ENCODE results near the gene VTN. TPM values are rescaled to one million over a fixed set of nuclear protein-coding genes. Genes with fewer than 3 reads are reported as not detected.
A peak's percentile ranks its signal among the peaks of the same experiment; 100 is the strongest.

Gene VTN
- total and polyA plus RNA-seq, 4 donors: 0.40 to 2.5 (median 1.6) TPM

GRCh38 chr17:28386391-28386790 lies 16.3 kb upstream of the VTN start:
- Histone ChIP-seq H3K9ac (ENCODE audit: insufficient read depth in 1 of 2, low read length in 2 of 2) (no peak overlapping the region), H3K27ac (ENCODE audit: low read depth in 1 of 2, low read length in 1 of 2) (no peak overlapping the region), H3K4me1 (ENCODE audit: control insufficient read depth in 5 of 5, insufficient read depth in 5 of 5, low read length in 5 of 5) (peaks cover 0 to 16% (median 0%) of the 10 kb centered on the region in 5 donors), H3K9me3 (ENCODE audit: control insufficient read depth in 4 of 4, insufficient read depth in 3 of 4, low read length in 3 of 4) (no peaks in the 10 kb centered on the region), H3K4me3 (no peak overlapping the region), H3K27me3 (ENCODE audit: control insufficient read depth in 3 of 3, insufficient read depth in 3 of 3, low read length in 2 of 3) (peaks cover 0 to 30% (median 3%) of the 10 kb centered on the region in 3 donors), H3K36me3 (ENCODE audit: control insufficient read depth in 4 of 4, insufficient read depth in 4 of 4, low read length in 4 of 4) (peaks cover 0 to 18% (median 10%) of the 10 kb centered on the region in 4 donors)
- ATAC-seq (ENCODE audit: insufficient read depth, low FRiP score) (no peak), DNase-seq (no peak)
- no peak for TF ChIP-seq CTCF (IDR thresholded peaks at IDR 0.05; ENCODE audit: control extremely low read depth, extremely low read depth)

- no peak overlapping the region for H3K9ac ChIP-seq (ENCODE audit: insufficient read depth in 1 of 2, low read length in 2 of 2)
- H3K4me1 ChIP-seq (ENCODE audit: control insufficient read depth in 5 of 5, insufficient read depth in 5 of 5, low read length in 5 of 5): peaks cover 0 to 20% (median 0%) of the 10 kb centered on the region in 5 donors
- peaks cover 0 to 30% (median 5%) of the 10 kb centered on the region in 3 donors for H3K27me3 ChIP-seq (ENCODE audit: control insufficient read depth in 3 of 3, insufficient read depth in 3 of 3, low read length in 2 of 3)
- WGBS, 2 donors: 47 to 72% methylated on average over 8 of the region's 8 CpGs
- no peaks in the 10 kb centered on the region for H3K9me3 ChIP-seq (ENCODE audit: control insufficient read depth in 4 of 4, insufficient read depth in 3 of 4, low read length in 3 of 4)
- H3K27ac ChIP-seq (ENCODE audit: low read depth in 1 of 2, low read length in 1 of 2): no peak overlapping the region
- no peak for DNase-seq
- H3K4me3 ChIP-seq: no peak overlapping the region
- H3K36me3 ChIP-seq (ENCODE audit: control insufficient read depth in 4 of 4, insufficient read depth in 4 of 4, low read length in 4 of 4): peaks cover 0 to 14% (median 8%) of the 10 kb centered on the region in 4 donors
- ATAC-seq (ENCODE audit: insufficient read depth, low FRiP score): no peak
- TF ChIP-seq CTCF (IDR thresholded peaks at IDR 0.05; ENCODE audit: control extremely low read depth, extremely low read depth): no peak
Measured at GRCh38 chr17:28385406-28385805, 15.3 kb upstream of the VTN start.

- peak overlapping the region; percentile 47 for H3K4me3 ChIP-seq
Measured at GRCh38 chr17:28385037-28385400, 14.9 kb upstream of the VTN start.

More at GRCh38 chr17:28385037-28385400, 14.9 kb upstream of the VTN start:
- DNase-seq (no peak), ATAC-seq (ENCODE audit: insufficient read depth, low FRiP score) (no peak)
- Histone ChIP-seq H3K4me1 (ENCODE audit: control insufficient read depth in 5 of 5, insufficient read depth in 5 of 5, low read length in 5 of 5) (peaks cover 0 to 20% (median 0%) of the 10 kb centered on the region in 5 donors), H3K27me3 (ENCODE audit: control insufficient read depth in 3 of 3, insufficient read depth in 3 of 3, low read length in 2 of 3) (peaks cover 0 to 30% (median 6%) of the 10 kb centered on the region in 3 donors), H3K36me3 (ENCODE audit: control insufficient read depth in 4 of 4, insufficient read depth in 4 of 4, low read length in 4 of 4) (peaks cover 0 to 14% (median 7%) of the 10 kb centered on the region in 4 donors), H3K9ac (ENCODE audit: insufficient read depth in 1 of 2, low read length in 2 of 2) (no peak overlapping the region), H3K9me3 (ENCODE audit: control insufficient read depth in 4 of 4, insufficient read depth in 3 of 4, low read length in 3 of 4) (no peaks in the 10 kb centered on the region), H3K27ac (ENCODE audit: low read depth in 1 of 2, low read length in 1 of 2) (peak overlapping the region in 1 of 2 donors; percentile 59)
- TF ChIP-seq CTCF (IDR thresholded peaks at IDR 0.05; ENCODE audit: control extremely low read depth, extremely low read depth): no peak
- WGBS, 2 donors: 14 to 33% methylated on average over 29 of the region's 29 CpGs

All from lung (tissue), 12 donors.